LNCAP (cell line): Measurements from ENCODE around the gene STIM2.

Experiments used
- CTCF ChIP-seq: fragments of 450-650 bp; IDR thresholded peaks from 2 replicates; pipeline ENCODE4 v1.5.1; 2017; ENCODE audit warnings: mild to moderate bottlenecking

The STIM2 gene

GRCh38 chr4:26900765-26901164 lies 40.1 kb downstream of the STIM2 start:
- TF ChIP-seq CTCF = no peak

GRCh38 chr4:26905172-26905571 lies 44.5 kb downstream of the STIM2 start:
- TF ChIP-seq CTCF = no peak

- no peak for TF ChIP-seq CTCF
These were observed 47.3 kb downstream of the STIM2 start for GRCh38 chr4:26907731-26908599.

- TF ChIP-seq CTCF = no peak
These were observed 48.7 kb downstream of the STIM2 start for GRCh38 chr4:26909369-26909768.

GRCh38 chr4:26911254-26911653 lies 50.6 kb downstream of the STIM2 start:
- no peak for TF ChIP-seq CTCF

GRCh38 chr4:26912069-26912468 lies 51.4 kb downstream of the STIM2 start:
- TF ChIP-seq CTCF = no peak

GRCh38 chr4:26912810-26913209 lies 52.2 kb downstream of the STIM2 start:
- TF ChIP-seq CTCF = no peak
